Activated CD8-positive, alpha-beta T cell treated with anti-CD3 and anti-CD28 coated beads for 36 hours (primary cell): ENCODE results near the gene TMEM132D. TPM values are rescaled to one million over a fixed set of nuclear protein-coding genes. Genes with fewer than 3 reads are reported as not detected.

Experiments used
- ATAC-seq: fragments of 200-7000 bp; cut with Tn5 transposase; one replicate; pipeline ENCODE4 v1.10.0; 2021; ENCODE audit warnings: mild to moderate bottlenecking, moderate library complexity
- CTCF ChIA-PET: fragments of 350-600 bp; sonication (Branson Sonifier 250); formaldehyde crosslinking; loops from one replicate; lab custom pipeline; 2021; ENCODE audit warnings: antibody characterized with exemption; lab: Charles Lee
- POLR2A ChIA-PET: fragments of 350-600 bp; sonication (Branson Sonifier 250); formaldehyde crosslinking; loops from one replicate; lab custom pipeline; 2021; ENCODE audit warnings: antibody characterized with exemption; lab: Charles Lee
- DNase-seq: peaks from one replicate; pipeline ENCODE4 v3.0.0-alpha.2; 2020
- H3K27ac Mint-ChIP-seq: one replicate; pipeline ENCODE4 v1.8.0; 2021; ENCODE audit warnings: mild to moderate bottlenecking, mixed read lengths
- H3K27me3 Mint-ChIP-seq: one replicate; pipeline ENCODE4 v1.8.0; 2021; ENCODE audit warnings: mixed read lengths
- H3K36me3 Mint-ChIP-seq: one replicate; pipeline ENCODE4 v1.8.0; 2021; ENCODE audit warnings: low read depth, mixed read lengths
- H3K4me1 Mint-ChIP-seq: one replicate; pipeline ENCODE4 v1.8.0; 2021; ENCODE audit warnings: low read depth, mixed read lengths
- H3K4me3 Mint-ChIP-seq: one replicate; pipeline ENCODE4 v1.8.0; 2021; ENCODE audit warnings: mild to moderate bottlenecking, moderate library complexity, mixed read lengths
- H3K9me3 Mint-ChIP-seq: one replicate; pipeline ENCODE4 v1.8.0; 2021; ENCODE audit warnings: mixed read lengths
- CTCF ChIP-seq: fragments of 200-600 bp; IDR thresholded peaks from one replicate; pipeline ENCODE4 v1.8.0; 2022; ENCODE audit warnings: antibody characterized with exemption, mild to moderate bottlenecking
- intact Hi-C: fragments of 100-400 bp; cut with micrococcal nuclease; formaldehyde crosslinking; loops from one replicate; pipeline ENCODE4 v1.10.0; 2022
- total RNA-seq, 2 experiments: library from RNA; stranded (reverse); gene quantifications; one replicate each; pipeline ENCODE4 v1.2.3, GENCODE V29; 2021

TMEM132D gene
- total RNA-seq, 2 experiments from 2014 or later, result not detected

DNA sequence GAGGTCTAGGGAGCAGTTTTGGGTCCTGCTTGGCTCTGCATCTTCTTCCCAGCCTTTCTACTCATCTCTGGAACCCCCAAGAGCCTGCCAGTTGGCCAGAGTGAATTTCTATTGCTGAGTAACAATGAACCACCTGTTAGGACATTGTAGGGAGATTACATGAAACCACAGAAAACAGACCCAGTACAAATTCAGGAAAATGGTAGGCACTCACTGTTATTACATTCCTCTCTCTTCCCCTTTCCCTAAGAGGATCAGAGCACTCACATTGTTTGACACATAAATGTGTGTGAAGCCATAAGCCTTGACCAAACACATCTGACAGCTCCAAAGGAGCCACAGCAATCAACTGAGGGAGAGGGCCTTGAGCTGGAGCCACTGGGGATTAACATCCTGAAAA lies 216.1 kb downstream of the TMEM132D start:
- Mint-ChIP-seq H3K9me3 (peaks cover 8% of the 10 kb centered on the region), H3K27ac (no peak overlapping the region), H3K27me3 (no peaks in the 10 kb centered on the region), H3K4me1 (no peaks in the 10 kb centered on the region), H3K36me3 (no peaks in the 10 kb centered on the region), H3K4me3 (no peak overlapping the region)
- CTCF ChIA-PET, result no interaction called here
- ATAC-seq (no peak), DNase-seq (no peak)
- no peak for TF ChIP-seq CTCF
- intact Hi-C loops, result no loop called here
- POLR2A ChIA-PET, result no interaction called here

- no peaks in the 10 kb centered on the region for H3K27me3 Mint-ChIP-seq
- ChIA-PET CTCF (no interaction called here), POLR2A (no interaction called here)
- no peak for TF ChIP-seq CTCF
- intact Hi-C loops, result no loop called here
- peaks cover 12% of the 10 kb centered on the region for H3K9me3 Mint-ChIP-seq
- no peak overlapping the region for H3K27ac Mint-ChIP-seq
- H3K36me3 Mint-ChIP-seq, result no peaks in the 10 kb centered on the region
- ATAC-seq (no peak), DNase-seq (no peak)
- no peaks in the 10 kb centered on the region for H3K4me1 Mint-ChIP-seq
- no peak overlapping the region for H3K4me3 Mint-ChIP-seq
Measured at GRCh38 chr12:129681830-129682229, 222.0 kb downstream of the TMEM132D start.

- CTCF ChIA-PET, result no interaction called here
- peaks cover 12% of the 10 kb centered on the region for H3K9me3 Mint-ChIP-seq
- intact Hi-C loops, result no loop called here
- ATAC-seq (no peak), DNase-seq (no peak)
- H3K4me1 Mint-ChIP-seq, result no peaks in the 10 kb centered on the region
- POLR2A ChIA-PET, result no interaction called here
- no peaks in the 10 kb centered on the region for H3K27me3 Mint-ChIP-seq
- no peak overlapping the region for H3K4me3 Mint-ChIP-seq
- H3K27ac Mint-ChIP-seq, result no peak overlapping the region
- no peak for TF ChIP-seq CTCF
- no peaks in the 10 kb centered on the region for H3K36me3 Mint-ChIP-seq
Measured at GRCh38 chr12:129681151-129681550, 222.7 kb downstream of the TMEM132D start.

DNA sequence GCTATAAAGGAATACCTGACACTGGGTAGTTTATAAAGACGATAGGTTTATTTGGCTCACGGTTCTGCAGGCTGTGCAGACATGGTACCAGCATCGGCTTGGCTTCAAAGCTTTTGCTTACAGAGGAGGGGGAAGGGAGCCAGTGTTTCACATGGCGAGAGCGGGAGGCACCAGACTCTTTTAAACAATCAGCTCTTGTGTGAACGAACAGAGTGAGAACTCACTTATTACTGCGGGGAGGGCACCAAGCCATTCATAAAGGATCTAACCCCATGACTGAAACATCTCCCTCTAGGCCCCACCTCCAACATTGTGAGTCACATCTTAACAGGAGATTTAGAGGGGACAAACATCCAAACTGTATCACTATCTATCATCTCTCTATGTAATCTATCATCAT lies 227.4 kb downstream of the TMEM132D start:
- CTCF ChIA-PET, result no interaction called here
- POLR2A ChIA-PET, result no interaction called here
- Mint-ChIP-seq H3K27me3 (no peaks in the 10 kb centered on the region), H3K27ac (no peak overlapping the region), H3K9me3 (peaks cover 5% of the 10 kb centered on the region), H3K4me3 (no peak overlapping the region), H3K36me3 (no peaks in the 10 kb centered on the region), H3K4me1 (no peaks in the 10 kb centered on the region)
- no peak for DNase-seq
- no peak for TF ChIP-seq CTCF
- intact Hi-C loops, result no loop called here
- ATAC-seq, result no peak

DNA sequence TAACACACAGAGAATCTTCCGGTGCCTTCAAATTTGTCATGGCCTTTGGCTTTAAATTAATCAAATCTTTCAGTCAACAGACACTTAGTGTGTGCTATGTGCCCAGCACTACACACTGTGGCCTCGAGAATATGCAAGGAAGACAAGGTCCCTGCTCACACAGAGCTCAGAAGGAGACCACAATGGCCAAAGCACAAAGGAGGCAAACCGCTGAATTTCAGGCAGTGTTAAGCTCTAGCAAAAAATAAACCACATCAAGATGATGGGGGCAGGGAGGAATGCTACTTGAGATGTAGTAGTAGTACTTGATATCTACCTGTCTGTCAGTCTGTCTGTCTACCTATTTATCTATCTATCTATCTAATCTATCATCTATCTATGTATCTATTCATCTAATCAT lies 227.9 kb downstream of the TMEM132D start:
- ATAC-seq, result no peak
- intact Hi-C loops, result no loop called here
- Mint-ChIP-seq H3K27ac (no peak overlapping the region), H3K4me1 (no peaks in the 10 kb centered on the region), H3K4me3 (no peak overlapping the region), H3K9me3 (peaks cover 5% of the 10 kb centered on the region), H3K36me3 (no peaks in the 10 kb centered on the region), H3K27me3 (no peaks in the 10 kb centered on the region)
- POLR2A ChIA-PET, result no interaction called here
- CTCF ChIA-PET, result no interaction called here
- TF ChIP-seq CTCF, result no peak
- DNase-seq, result no peak
